Measurements from ENCODE around the gene PTGES3L. TPM values are rescaled to one million over a fixed set of nuclear protein-coding genes. Genes with fewer than 3 reads are reported as not detected.

Gene PTGES3L
- total and polyA plus RNA-seq, 2 of the 13 experiments (the other 11 are each of a cell fraction or from before 2014, with no cell fraction given): 1.2 to 2.9 TPM

- TF ChIP-seq DRAP1 (CRISPR knock-in tag; IDR thresholded peaks at IDR 0.05) (0 out of 2 replicates have a peak, but pooled peaks have one; percentile 11), PRPF4 (IDR thresholded peaks at IDR 0.05; ENCODE audit: low read depth, low read length, poor library complexity, severe bottlenecking) (no peak), ZNF143 (CRISPR knock-in tag; IDR thresholded peaks at IDR 0.05) (no peak), SMAD1 (CRISPR knock-in tag; IDR thresholded peaks at IDR 0.05; ENCODE audit: borderline replicate concordance, low read depth) (0 out of 2 replicates have a peak, but pooled peaks have one; percentile 47), ZNF331 (CRISPR knock-in tag; IDR thresholded peaks at IDR 0.05) (peak; percentile 27; the same call in 1 of the 2 replicates), MYC (CRISPR knock-in tag; IDR thresholded peaks at IDR 0.05; ENCODE audit: borderline replicate concordance) (no peak), PHF8 (CRISPR knock-in tag; IDR thresholded peaks at IDR 0.05) (peak; percentile 36; the same call in 1 of the 2 replicates), ZNF644 (CRISPR knock-in tag; IDR thresholded peaks at IDR 0.05; ENCODE audit: low read depth) (0 out of 2 replicates have a peak, but pooled peaks have one; percentile 22), ZNF572 (CRISPR knock-in tag; IDR thresholded peaks at IDR 0.05) (0 out of 2 replicates have a peak, but pooled peaks have one; percentile 19), ZNF678 (CRISPR knock-in tag; IDR thresholded peaks at IDR 0.05) (no peak), SAFB2 (CRISPR knock-in tag; IDR thresholded peaks at IDR 0.05; ENCODE audit: borderline replicate concordance, low read depth) (no peak), ZFP82 (CRISPR knock-in tag; IDR thresholded peaks at IDR 0.05; ENCODE audit: borderline replicate concordance) (no peak)
- TF ChIP-seq, protein P1, sequence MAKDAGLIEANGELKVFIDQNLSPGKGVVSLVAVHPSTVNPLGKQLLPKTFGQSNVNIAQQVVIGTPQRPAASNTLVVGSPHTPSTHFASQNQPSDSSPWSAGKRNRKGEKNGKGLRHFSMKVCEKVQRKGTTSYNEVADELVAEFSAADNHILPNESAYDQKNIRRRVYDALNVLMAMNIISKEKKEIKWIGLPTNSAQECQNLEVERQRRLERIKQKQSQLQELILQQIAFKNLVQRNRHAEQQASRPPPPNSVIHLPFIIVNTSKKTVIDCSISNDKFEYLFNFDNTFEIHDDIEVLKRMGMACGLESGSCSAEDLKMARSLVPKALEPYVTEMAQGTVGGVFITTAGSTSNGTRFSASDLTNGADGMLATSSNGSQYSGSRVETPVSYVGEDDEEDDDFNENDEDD (CRISPR knock-in tag; IDR thresholded peaks at IDR 0.05; ENCODE audit: borderline replicate concordance): no peak
- TF ChIP-seq, protein P2, sequence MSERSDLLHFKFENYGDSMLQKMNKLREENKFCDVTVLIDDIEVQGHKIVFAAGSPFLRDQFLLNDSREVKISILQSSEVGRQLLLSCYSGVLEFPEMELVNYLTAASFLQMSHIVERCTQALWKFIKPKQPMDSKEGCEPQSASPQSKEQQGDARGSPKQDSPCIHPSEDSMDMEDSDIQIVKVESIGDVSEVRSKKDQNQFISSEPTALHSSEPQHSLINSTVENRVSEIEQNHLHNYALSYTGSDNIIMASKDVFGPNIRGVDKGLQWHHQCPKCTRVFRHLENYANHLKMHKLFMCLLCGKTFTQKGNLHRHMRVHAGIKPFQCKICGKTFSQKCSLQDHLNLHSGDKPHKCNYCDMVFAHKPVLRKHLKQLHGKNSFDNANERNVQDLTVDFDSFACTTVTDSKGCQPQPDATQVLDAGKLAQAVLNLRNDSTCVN (CRISPR knock-in tag; IDR thresholded peaks at IDR 0.05; ENCODE audit: borderline replicate concordance): peak; percentile 98
- TF ChIP-seq, protein P3, sequence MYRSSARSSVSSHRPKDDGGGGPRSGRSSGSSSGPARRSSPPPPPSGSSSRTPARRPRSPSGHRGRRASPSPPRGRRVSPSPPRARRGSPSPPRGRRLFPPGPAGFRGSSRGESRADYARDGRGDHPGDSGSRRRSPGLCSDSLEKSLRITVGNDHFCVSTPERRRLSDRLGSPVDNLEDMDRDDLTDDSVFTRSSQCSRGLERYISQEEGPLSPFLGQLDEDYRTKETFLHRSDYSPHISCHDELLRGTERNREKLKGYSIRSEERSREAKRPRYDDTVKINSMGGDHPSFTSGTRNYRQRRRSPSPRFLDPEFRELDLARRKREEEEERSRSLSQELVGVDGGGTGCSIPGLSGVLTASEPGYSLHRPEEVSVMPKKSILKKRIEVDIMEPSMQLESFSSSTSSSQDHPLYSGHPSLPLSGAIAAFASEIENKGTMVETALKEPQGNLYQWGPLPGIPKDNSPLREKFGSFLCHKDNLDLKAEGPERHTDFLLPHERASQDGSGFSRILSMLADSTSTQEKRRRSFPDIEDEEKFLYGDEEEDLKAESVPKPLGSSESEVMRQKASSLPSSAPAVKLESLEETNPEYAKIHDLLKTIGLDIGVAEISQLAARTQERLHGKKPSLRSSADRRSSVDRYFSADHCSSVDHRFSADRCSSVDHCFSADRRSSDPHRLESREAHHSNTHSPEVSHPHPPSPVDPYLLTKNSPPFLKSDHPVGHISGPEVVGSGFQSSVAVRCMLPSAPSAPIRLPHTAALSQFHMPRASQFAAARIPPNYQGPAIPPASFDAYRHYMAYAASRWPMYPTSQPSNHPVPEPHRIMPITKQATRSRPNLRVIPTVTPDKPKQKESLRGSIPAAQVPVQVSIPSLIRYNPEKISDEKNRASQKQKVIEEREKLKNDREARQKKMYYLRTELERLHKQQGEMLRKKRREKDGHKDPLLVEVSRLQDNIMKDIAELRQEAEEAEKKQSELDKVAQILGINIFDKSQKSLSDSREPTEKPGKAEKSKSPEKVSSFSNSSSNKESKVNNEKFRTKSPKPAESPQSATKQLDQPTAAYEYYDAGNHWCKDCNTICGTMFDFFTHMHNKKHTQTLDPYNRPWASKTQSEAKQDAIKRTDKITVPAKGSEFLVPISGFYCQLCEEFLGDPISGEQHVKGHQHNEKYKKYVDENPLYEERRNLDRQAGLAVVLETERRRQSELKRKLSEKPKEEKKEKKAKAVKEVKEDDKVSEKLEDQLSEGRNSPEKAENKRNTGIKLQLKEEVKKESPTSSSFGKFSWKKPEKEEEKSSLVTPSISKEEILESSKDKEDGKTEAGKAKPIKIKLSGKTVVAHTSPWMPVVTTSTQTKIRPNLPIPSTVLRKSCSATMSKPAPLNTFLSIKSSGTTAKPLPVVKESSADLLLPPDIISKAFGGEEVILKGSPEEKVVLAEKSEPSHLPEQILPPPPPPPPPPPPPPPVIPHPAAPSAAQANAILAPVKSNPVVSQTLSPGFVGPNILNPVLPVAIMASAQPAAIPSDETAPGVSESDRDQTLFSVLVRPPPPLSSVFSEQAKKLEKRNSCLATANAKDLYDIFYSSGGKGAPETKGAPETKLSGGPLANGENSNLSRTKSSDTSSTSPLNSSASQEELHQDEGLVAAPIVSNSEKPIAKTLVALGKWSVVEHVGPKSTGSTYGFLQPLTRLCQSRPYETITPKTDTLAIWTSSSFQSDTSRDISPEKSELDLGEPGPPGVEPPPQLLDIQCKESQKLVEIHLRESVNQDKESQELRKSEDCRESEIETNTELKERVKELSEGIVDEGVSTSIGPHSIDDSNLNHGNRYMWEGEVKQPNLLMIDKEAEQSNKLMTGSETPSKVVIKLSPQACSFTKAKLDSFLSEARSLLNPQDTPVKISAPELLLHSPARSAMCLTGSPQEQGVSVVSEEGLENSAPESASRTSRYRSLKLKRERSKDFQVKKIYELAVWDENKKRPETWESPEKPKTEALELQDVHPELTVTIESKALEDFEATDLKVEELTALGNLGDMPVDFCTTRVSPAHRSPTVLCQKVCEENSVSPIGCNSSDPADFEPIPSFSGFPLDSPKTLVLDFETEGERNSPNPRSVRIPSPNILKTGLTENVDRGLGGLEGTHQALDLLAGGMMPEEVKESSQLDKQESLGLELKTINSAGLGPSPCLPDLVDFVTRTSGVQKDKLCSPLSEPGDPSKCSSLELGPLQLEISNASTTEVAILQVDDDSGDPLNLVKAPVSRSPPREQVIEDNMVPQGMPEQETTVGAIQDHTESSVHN (CRISPR knock-in tag; IDR thresholded peaks at IDR 0.05): 0 out of 2 replicates have a peak, but pooled peaks have one; percentile 66
These were observed 32.0 kb upstream of the PTGES3L start (continued) for GRCh38 chr17:43011728-43012472.

All from HepG2 (cell line).